Activated T-helper 2 cell treated with anti-CD3 and anti-CD28 coated beads, Interferon-gamma antibody, Interleukin-2, Interleukin-4, amounts not matched to agents 10 μg/mL and 5 μg/mL and 100 μg/mL, durations not matched to agents 14 hours and 24 hours and 36 hours (primary cell): ENCODE measurements around the gene CEP350. TPM values are rescaled to one million over a fixed set of nuclear protein-coding genes. Genes with fewer than 3 reads are reported as not detected.

Source experiments
- DNase-seq: peaks from one replicate; pipeline ENCODE4 v3.0.0; 2021; ENCODE audit warnings: low spot score
- H3K27ac Mint-ChIP-seq: one replicate; pipeline ENCODE4 v1.8.0; 2021; ENCODE audit warnings: mixed read lengths
- H3K27me3 Mint-ChIP-seq: one replicate; pipeline ENCODE4 v1.8.0; 2021; ENCODE audit warnings: low read depth, mixed read lengths
- H3K36me3 Mint-ChIP-seq: one replicate; pipeline ENCODE4 v1.8.0; 2021; ENCODE audit warnings: low read depth, mixed read lengths
- H3K4me1 Mint-ChIP-seq: one replicate; pipeline ENCODE4 v1.8.0; 2021; ENCODE audit warnings: low read depth, mixed read lengths
- H3K4me3 Mint-ChIP-seq: one replicate; pipeline ENCODE4 v1.8.0; 2021; ENCODE audit warnings: low read depth, mild to moderate bottlenecking, moderate library complexity, mixed read lengths
- H3K9me3 Mint-ChIP-seq: one replicate; pipeline ENCODE4 v1.8.0; 2021; ENCODE audit warnings: mixed read lengths
- intact Hi-C: fragments of 100-400 bp; cut with micrococcal nuclease; formaldehyde crosslinking; loops from one replicate; pipeline ENCODE4 v1.15.1; 2023
- total RNA-seq: library from RNA; stranded (reverse); gene quantifications from 2 replicates; pipeline ENCODE4 v1.2.3, GENCODE V29; 2022

Gene CEP350
- total RNA-seq, 1 donor from 2014 or later, result 43.7 TPM

DNA sequence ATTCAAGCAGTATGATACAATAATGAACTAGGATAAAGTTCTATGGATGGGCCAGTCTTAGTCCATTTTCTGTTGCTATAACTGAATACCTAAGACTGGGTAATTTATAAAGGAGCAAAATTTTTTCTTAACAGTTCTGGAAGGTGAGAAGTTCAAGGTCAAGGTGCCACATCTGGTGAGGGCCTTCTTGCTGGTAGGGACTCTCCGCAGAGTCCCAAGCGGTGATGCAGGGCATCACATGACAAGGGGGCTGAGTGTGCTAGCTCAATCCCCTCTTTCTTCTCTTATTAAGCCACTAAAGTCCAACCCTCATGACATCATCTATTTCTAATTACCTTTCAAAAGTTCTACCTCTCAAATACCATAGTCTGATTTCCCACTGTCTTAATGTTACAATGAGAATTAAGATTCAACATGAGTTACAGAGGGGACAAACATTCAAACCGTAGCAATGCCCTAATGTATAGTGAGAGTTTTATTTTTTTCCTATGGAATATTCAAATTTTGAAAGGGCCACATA lies 107.9 kb downstream of the CEP350 start:
- Mint-ChIP-seq H3K9me3 (no peaks in the 10 kb centered on the region), H3K27ac (no peak overlapping the region)

DNA sequence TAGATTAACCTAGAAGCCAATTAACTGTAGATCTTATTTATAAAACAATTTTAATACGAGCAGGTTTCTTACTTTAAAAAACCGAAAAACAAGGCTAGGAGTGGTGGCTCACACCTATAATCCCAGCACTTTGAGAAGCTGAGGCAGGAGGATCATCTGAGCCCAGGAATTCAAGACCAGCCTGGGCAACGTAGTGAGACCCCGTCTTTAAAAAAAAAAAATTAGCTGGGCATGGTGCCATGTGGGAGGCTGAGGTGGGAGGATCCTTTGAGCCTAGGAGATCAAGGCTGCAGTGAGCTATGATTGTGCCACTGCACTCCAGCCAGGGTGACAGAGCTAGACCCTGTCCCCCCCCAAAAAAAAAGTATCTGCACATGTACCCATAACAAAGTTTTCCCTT lies 110.8 kb downstream of the CEP350 start:
- Mint-ChIP-seq H3K4me3 (no peak overlapping the region), H3K4me1 (no peaks in the 10 kb centered on the region), H3K27me3 (no peaks in the 10 kb centered on the region), H3K9me3 (no peaks in the 10 kb centered on the region), H3K27ac (no peak overlapping the region), H3K36me3 (peaks cover 43% of the 10 kb centered on the region)
- intact Hi-C loops, result no loop called here
- DNase-seq, result no peak

More for the DNA sequence above, 107.9 kb downstream of the CEP350 start:
- H3K27me3 Mint-ChIP-seq, result no peaks in the 10 kb centered on the region
- intact Hi-C loops, result no loop called here
- peaks cover 5% of the 10 kb centered on the region for H3K4me1 Mint-ChIP-seq
- H3K4me3 Mint-ChIP-seq, result no peak overlapping the region
- DNase-seq, result no peak
- H3K36me3 Mint-ChIP-seq, result peaks cover 42% of the 10 kb centered on the region

DNA sequence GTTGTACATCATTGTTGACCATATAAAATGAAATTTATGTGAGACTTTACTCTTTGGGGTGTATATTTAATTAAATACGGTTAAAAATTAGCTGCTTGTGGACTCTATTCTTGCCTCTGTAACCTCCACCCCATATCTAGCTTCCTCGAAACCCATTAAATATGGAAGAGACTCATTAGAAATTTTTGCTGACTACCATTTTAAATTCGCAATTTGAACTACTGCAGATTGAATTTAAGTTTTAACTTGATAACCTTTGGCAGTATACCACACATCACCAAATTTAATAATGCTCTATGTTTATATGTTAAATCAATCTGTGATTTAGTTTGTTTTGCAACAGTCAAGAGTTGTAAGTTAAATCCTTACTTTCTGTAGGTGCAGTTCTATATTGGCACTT lies 111.5 kb downstream of the CEP350 start:
- Mint-ChIP-seq H3K9me3 (no peaks in the 10 kb centered on the region), H3K4me3 (no peak overlapping the region), H3K27me3 (no peaks in the 10 kb centered on the region), H3K4me1 (no peaks in the 10 kb centered on the region), H3K27ac (no peak overlapping the region), H3K36me3 (peaks cover 44% of the 10 kb centered on the region)
- intact Hi-C loops, result no loop called here
- DNase-seq, result no peak

DNA sequence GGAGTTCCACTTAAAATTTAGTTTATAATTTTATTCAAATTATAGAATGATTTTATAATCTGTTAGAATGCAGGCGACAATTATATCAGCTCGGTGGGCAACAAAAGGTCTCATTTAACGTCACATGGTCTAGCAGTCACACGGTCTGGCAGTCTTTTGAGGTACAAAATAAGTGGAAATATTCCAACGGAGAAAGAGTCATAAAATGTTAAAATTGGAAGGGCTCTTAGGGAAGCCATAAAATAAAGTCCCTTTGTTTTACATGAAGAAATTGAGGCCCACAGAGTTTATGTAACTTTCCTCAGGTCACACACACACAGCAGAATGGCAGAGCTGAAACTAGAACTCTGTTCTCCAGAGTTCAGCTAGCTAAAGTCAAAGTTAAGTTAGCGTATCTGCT lies 115.7 kb downstream of the CEP350 start:
- Mint-ChIP-seq H3K9me3 (no peaks in the 10 kb centered on the region), H3K36me3 (peaks cover 32% of the 10 kb centered on the region), H3K4me1 (no peaks in the 10 kb centered on the region), H3K27ac (no peak overlapping the region), H3K27me3 (no peaks in the 10 kb centered on the region), H3K4me3 (no peak overlapping the region)
- intact Hi-C loops, result no loop called here
- no peak for DNase-seq

DNA sequence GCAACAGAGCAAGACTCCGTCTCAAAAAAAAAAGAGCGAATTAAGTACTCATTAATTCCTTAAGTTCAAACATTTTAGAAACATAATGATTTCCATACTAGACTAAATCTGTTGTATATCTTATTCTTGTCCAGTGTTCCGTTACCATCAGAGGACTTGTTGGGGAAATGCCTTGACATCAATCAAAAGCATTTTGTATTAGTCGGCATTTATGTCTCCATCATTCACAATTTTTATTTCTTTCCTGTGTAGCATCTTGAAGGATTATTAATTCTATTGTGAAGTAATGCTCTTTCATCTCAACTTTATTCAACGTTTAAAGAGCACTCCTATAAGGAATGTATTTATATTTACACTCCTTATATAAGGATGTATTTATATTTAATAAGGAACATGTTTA lies 117.1 kb downstream of the CEP350 start:
- DNase-seq, result no peak
- intact Hi-C loops, result no loop called here
- Mint-ChIP-seq H3K36me3 (peaks cover 36% of the 10 kb centered on the region), H3K9me3 (no peaks in the 10 kb centered on the region), H3K4me3 (no peak overlapping the region), H3K27me3 (no peaks in the 10 kb centered on the region), H3K27ac (no peak overlapping the region), H3K4me1 (no peaks in the 10 kb centered on the region)

DNA sequence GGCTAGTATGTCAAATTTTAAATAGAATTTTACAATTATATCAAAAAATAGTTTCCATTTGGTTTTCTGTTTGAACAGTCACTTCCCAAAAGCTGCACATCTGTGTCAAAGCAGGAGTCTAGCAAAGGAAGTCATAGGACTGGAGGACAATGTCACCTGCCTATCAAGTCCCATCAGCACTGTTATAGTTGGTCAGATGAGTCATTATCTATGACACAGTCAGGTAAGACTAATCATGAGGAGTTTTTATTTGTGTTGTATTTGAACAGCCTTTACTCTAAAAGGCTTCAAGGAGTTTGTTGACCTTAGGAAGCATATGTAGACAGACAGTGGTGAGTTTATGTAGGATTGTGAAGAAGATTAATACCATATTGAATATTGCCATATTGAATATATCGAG lies 125.8 kb downstream of the CEP350 start:
- no peak for DNase-seq
- Mint-ChIP-seq H3K27ac (no peak overlapping the region), H3K9me3 (no peaks in the 10 kb centered on the region), H3K4me1 (no peaks in the 10 kb centered on the region), H3K36me3 (peaks cover 31% of the 10 kb centered on the region), H3K27me3 (no peaks in the 10 kb centered on the region), H3K4me3 (no peak overlapping the region)
- intact Hi-C loops, result no loop called here

DNA sequence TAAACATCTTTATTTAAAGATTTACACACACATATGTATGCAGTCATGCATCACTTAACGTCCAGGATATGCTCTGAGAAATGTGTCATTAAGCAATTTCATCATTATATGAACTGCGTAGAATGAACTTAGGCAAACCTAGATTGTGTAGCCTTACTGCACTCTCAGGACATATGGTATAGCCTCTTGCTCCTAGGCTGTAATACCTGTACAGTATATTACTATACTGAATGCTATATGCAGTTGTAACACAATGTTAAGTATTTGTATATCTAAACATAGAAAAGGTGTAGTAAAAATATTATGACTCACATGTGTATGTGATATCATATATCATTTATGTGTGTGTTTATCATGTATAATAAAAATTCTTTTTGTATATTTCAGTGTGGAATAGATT lies 126.9 kb downstream of the CEP350 start:
- intact Hi-C loops, result no loop called here
- Mint-ChIP-seq H3K4me3 (no peak overlapping the region), H3K9me3 (no peaks in the 10 kb centered on the region)

DNA sequence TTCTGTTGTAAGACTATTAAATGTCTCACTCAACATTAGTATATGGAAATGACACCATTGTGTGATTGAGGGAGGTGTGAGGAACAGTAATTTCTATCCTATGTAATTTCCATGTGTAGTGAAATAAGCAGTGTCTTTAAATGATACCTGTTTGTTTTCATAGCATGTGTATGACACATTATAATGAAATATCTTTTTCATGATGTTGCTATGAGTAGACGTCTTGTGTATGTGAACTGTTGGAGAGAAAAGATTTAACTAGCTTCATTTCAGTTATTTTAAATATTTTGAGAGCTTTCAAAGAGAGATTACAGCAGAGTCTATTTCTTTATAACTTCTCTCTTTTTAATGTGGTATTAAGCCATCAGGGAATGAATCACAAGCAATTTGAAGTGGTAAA lies 128.6 kb downstream of the CEP350 start:
- intact Hi-C loops, result no loop called here
- no peak overlapping the region for H3K27ac Mint-ChIP-seq

More for the DNA sequence above, 126.9 kb downstream of the CEP350 start:
- Mint-ChIP-seq H3K4me1 (no peaks in the 10 kb centered on the region), H3K27ac (no peak overlapping the region), H3K36me3 (peaks cover 29% of the 10 kb centered on the region), H3K27me3 (no peaks in the 10 kb centered on the region)
- DNase-seq, result no peak

DNA sequence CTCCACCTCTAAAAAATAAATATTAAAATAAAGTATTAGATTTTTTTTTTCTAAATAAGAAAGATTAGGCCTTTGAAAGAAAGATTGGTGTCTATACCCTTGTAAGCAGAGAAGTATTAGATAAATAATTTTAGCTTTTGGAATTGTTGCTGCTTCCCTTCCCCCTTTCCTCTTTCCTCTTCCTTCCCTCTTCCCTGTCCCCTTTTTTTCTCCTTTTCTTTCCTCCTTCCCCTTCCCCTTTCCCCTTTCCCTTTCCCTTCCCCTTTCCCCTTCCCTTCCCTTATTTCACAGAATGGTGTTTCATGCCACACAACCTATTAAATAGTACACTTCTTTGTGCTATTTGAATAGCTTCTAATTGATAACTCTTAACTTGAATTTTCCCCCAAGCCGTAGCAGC lies 130.3 kb downstream of the CEP350 start:
- no peak for DNase-seq
- Mint-ChIP-seq H3K27ac (no peak overlapping the region), H3K4me1 (no peaks in the 10 kb centered on the region), H3K27me3 (no peaks in the 10 kb centered on the region), H3K4me3 (no peak overlapping the region), H3K9me3 (no peaks in the 10 kb centered on the region), H3K36me3 (peaks cover 31% of the 10 kb centered on the region)
- intact Hi-C loops, result no loop called here

More for the DNA sequence above, 128.6 kb downstream of the CEP350 start:
- H3K36me3 Mint-ChIP-seq, result peaks cover 26% of the 10 kb centered on the region
- no peaks in the 10 kb centered on the region for H3K27me3 Mint-ChIP-seq
- H3K4me1 Mint-ChIP-seq, result no peaks in the 10 kb centered on the region
- no peak for DNase-seq
- H3K9me3 Mint-ChIP-seq, result no peaks in the 10 kb centered on the region
- no peak overlapping the region for H3K4me3 Mint-ChIP-seq

DNA sequence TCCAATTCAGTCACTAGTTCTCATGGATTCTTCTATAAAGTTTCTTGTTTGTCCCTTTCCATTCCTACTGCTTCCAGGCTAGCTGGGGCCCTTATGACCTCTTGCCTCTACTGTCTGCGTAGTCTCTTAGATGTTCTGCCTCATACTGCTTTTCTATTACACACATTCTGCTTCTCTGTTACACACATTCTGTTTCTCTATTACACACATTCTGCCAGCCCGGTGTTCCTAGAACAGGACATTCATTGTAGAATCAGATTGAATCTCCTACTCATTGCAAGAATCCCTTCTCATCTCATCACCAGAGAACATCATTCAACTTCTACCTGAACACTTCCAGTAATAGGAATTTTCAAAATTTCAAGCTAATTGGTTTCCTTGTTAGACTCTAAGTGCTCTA lies 130.7 kb downstream of the CEP350 start:
- DNase-seq, result no peak
- Mint-ChIP-seq H3K27ac (no peak overlapping the region), H3K27me3 (no peaks in the 10 kb centered on the region), H3K4me3 (no peak overlapping the region), H3K4me1 (no peaks in the 10 kb centered on the region), H3K9me3 (no peaks in the 10 kb centered on the region), H3K36me3 (peaks cover 32% of the 10 kb centered on the region)
- intact Hi-C loops, result no loop called here

DNA sequence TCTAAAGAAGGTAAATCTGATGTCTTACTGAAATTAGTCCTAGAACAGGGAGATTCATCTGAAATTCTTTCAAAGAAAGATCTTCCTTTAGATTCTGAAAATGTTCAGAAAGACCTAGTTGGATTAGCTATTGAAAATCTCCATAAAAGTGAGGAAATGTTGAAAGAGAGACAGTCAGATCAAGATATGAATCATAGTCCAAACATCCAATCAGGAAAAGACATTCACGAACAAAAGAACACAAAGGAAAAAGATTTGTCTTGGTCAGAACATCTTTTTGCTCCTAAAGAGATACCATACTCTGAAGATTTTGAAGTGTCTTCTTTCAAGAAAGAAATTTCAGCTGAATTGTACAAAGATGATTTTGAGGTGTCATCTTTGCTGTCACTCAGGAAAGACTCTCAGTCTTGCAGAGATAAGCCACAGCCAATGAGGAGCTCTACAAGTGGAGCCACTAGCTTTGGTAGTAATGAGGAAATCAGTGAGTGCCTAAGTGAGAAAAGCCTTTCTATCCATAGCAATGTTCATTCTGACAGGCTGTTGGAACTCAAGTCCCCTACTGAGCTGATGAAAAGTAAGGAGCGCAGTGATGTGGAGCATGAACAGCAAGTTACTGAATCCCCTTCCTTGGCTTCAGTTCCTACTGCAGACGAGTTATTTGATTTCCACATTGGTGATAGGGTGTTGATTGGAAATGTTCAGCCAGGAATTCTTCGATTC lies 138.5 kb downstream of the CEP350 start:
- Mint-ChIP-seq H3K4me1 (peaks cover 7% of the 10 kb centered on the region), H3K36me3 (peaks cover 58% of the 10 kb centered on the region), H3K27ac (no peak overlapping the region), H3K27me3 (no peaks in the 10 kb centered on the region), H3K4me3 (no peak overlapping the region), H3K9me3 (no peaks in the 10 kb centered on the region)
- intact Hi-C loops, result no loop called here
- DNase-seq, result no peak

DNA sequence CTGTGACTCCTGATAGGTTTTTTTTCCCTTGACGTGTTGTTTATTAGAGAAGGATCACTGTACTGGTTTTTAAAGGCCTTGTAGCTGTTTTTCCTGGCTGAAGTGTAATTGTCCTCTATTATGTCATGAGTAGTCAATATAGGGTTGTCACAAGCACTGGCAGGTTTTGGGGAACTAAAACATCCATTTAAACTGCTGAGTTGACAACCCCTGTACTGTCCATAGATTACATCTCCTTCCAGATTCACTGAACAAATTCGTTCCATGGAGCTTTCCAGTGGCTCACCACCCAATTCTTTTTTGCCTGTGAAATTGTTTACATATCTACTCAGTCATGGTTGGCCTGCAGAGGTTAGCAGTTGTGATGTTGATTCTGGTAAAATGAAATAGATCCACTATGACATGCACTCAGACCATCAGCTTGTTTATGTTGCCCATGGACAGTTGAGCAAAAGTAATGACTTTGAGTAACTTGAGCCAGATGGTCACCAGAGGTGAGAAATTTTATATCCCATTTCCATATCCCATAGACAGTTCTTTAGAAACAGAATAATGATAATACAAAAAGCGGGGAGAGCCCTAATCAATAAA lies 140.2 kb downstream of the CEP350 start:
- Mint-ChIP-seq H3K27ac (no peak overlapping the region), H3K9me3 (no peaks in the 10 kb centered on the region), H3K4me1 (peaks cover 7% of the 10 kb centered on the region), H3K4me3 (no peak overlapping the region), H3K36me3 (peaks cover 55% of the 10 kb centered on the region), H3K27me3 (no peaks in the 10 kb centered on the region)
- intact Hi-C loops, result no loop called here
- DNase-seq, result no peak

DNA sequence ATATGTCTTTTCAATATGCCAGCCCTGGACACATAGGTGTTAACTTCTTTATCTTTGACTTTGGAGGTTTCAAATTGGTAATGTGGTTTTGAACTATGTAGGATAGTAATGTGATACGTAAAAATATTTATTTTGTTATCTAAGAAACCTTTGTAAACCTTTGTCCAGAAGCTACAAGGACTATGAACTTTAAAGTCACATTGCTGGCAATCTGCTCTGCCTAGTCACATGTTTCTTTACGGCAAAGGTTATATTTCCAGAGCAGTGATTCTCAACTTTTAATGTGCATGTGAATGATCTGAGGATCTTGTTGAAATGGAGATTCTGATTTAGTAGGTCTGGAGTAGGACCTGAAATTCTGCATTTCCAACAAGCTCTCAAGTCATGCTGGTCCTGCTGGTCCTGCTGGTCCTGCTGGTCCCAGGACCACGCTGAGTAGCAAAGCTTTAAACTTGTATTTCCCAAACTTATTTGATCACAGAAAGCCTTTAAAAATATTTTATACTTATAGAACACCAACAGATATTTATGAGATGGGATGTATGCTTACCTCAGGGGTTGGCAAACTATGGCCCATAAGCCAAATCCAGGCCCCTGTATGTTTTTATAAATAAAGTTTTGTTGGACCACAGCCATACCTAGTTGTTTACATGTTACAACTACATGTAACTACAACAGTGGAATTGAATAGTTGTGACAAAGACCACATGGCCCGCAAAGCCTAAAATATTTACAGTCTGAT lies 142.1 kb downstream of the CEP350 start:
- intact Hi-C loops, result no loop called here
- DNase-seq, result no peak
- no peaks in the 10 kb centered on the region for H3K9me3 Mint-ChIP-seq
- no peak overlapping the region for H3K4me3 Mint-ChIP-seq
- H3K27me3 Mint-ChIP-seq, result no peaks in the 10 kb centered on the region
- H3K27ac Mint-ChIP-seq, result no peak overlapping the region
- H3K36me3 Mint-ChIP-seq, result peaks cover 61% of the 10 kb centered on the region
- peaks cover 17% of the 10 kb centered on the region for H3K4me1 Mint-ChIP-seq
